Stimulated activated CD4-positive, alpha-beta T cell treated with anti-CD3 and anti-CD28 coated beads, Interleukin-1b, Interleukin-23, amount 100 ng/mL, for 1 hour (primary cell): ENCODE data around the gene ABCA7.

Source experiments
- DNase-seq, 2 donors: peaks; one replicate each; pipeline ENCODE4 v3.0.0-alpha.2; 2020; ENCODE audit warnings: low read depth in 2 of 2

ABCA7 gene

GRCh38 chr19:1039646-1040475 is at the start of gene ABCA7:
TSS of gene ABCA7 (plus strand) at chr19:1040107. CDS start at chr19:1041362, 1,255 bp downstream.
- peak; percentile 99 for DNase-seq

- DNase-seq = no peak
Observed at GRCh38 chr19:990119-990571, 49.8 kb upstream of the ABCA7 start.

GRCh38 chr19:990746-991145 is 49.2 kb upstream of the ABCA7 start:
- no peak for DNase-seq

- DNase-seq = peak; percentile 24 to 39
Observed at GRCh38 chr19:991174-991931, 48.6 kb upstream of the ABCA7 start.

GRCh38 chr19:991932-992669 is 47.8 kb upstream of the ABCA7 start:
- DNase-seq = no peak

- DNase-seq = no peak
Observed at GRCh38 chr19:992670-993055, 47.2 kb upstream of the ABCA7 start.

- no peak for DNase-seq
Observed at GRCh38 chr19:993361-993830, 46.5 kb upstream of the ABCA7 start.

- no peak for DNase-seq
Observed at GRCh38 chr19:993831-994393, 46.0 kb upstream of the ABCA7 start.

- no peak for DNase-seq
Observed at GRCh38 chr19:994516-994915, 45.4 kb upstream of the ABCA7 start.

GRCh38 chr19:995051-995827 is 44.7 kb upstream of the ABCA7 start:
- DNase-seq = no peak

- peak; percentile 21 to 66 for DNase-seq
Observed at GRCh38 chr19:996051-996838, 43.7 kb upstream of the ABCA7 start.

GRCh38 chr19:998064-998463 is 41.8 kb upstream of the ABCA7 start:
- DNase-seq = no peak

GRCh38 chr19:999379-999719 is 40.6 kb upstream of the ABCA7 start:
- no peak for DNase-seq

- peak in 1 of 2 donors; percentile 49 for DNase-seq
Observed at GRCh38 chr19:1000095-1000494, 39.8 kb upstream of the ABCA7 start, which contains the start of gene GRIN3B. TSS of gene GRIN3B (plus strand) at chr19:1000419. CDS start at chr19:1000438, 19 bp downstream.

GRCh38 chr19:1000591-1001537 is 39.0 kb upstream of the ABCA7 start:
- no peak for DNase-seq

GRCh38 chr19:1001538-1002166 is 38.3 kb upstream of the ABCA7 start:
- peak; percentile 25 to 61 for DNase-seq

GRCh38 chr19:1002600-1002999 is 37.3 kb upstream of the ABCA7 start:
- DNase-seq = no peak

- no peak for DNase-seq
Observed at GRCh38 chr19:1003283-1003682, 36.6 kb upstream of the ABCA7 start.
